AG04450 (cell line): ENCODE measurements around the gene ALG6. TPM values are rescaled to one million over a fixed set of nuclear protein-coding genes. Genes with fewer than 3 reads are reported as not detected.

ENCODE experiments used
- CTCF ChIA-PET: fragments of 300-600, 350-600 bp; formaldehyde crosslinking; extraction: SDS; loops from one replicate; lab custom pipeline; 2022; ENCODE audit warnings: antibody characterized with exemption, inconsistent platforms; lab: Charles Lee
- POLR2A ChIA-PET: fragments of 350-600 bp; formaldehyde crosslinking; extraction: SDS; loops from one replicate; lab custom pipeline; 2021; ENCODE audit warnings: antibody characterized with exemption, inconsistent platforms; lab: Yijun Ruan, JAX
- DNase-seq: peaks from one replicate; pipeline ENCODE4 v3.0.0-alpha.2; 2011; ENCODE audit warnings: low read depth, low spot score
- H3K27ac ChIP-seq: one replicate; pipeline ENCODE4 v1.5.1; 2012; ENCODE audit warnings: low read depth, low read length, control low read depth
- H3K27me3 ChIP-seq: one replicate; pipeline ENCODE4 v1.6.0; 2012; ENCODE audit warnings: low read length; ENCODE audit not compliant: control insufficient read depth, insufficient read depth
- H3K4me3 ChIP-seq: 2 replicates; pipeline ENCODE4 v1.5.1; 2011; ENCODE audit warnings: mild to moderate bottlenecking, low read depth, low read length, control low read depth
- H3K9me3 ChIP-seq: 2 replicates; pipeline ENCODE4 v1.5.1; 2012; ENCODE audit warnings: low read length; ENCODE audit not compliant: control insufficient read depth, insufficient read depth
- CTCF ChIP-seq: IDR thresholded peaks from 2 replicates; pipeline ENCODE4 v1.5.1; 2011; ENCODE audit warnings: low read depth, low read length, control low read depth, inconsistent platforms
- polyA plus RNA-seq: library from polyadenylated mRNA; depleted of rRNA; stranded (reverse); fragments of >200 nt; gene quantifications from 2 replicates; pipeline ENCODE4 v1.2.3, GENCODE V29; 2011

Gene ALG6
- polyA plus RNA-seq, 1 experiment, result 21.6 TPM

GRCh38 chr1:63322114-63322943 is 45.1 kb upstream of the ALG6 start, which contains the start of gene FOXD3:
Gene FOXD3, plus strand, starts transcription at chr1:63322567. Its CDS starts 492 bp downstream, at chr1:63323059.
- Histone ChIP-seq H3K4me3 (peak within 1 kb of the TSS; percentile 52), H3K9me3 (peaks cover 26% of the 10 kb centered on the region; the same call in 1 of the 2 replicates), H3K27ac (no peak within 1 kb of the TSS), H3K27me3 (peaks cover 84% of the 10 kb centered on the region)
- POLR2A ChIA-PET, result interaction anchor here (0.6 kb wide), 1 partner anchor 35 kb away, joined by 5 read pairs; no protein-coding TSS in a partner anchor
- TF ChIP-seq CTCF, result no peak
- no peak for DNase-seq
- CTCF ChIA-PET, result no interaction called here

GRCh38 chr1:63322944-63323864 is 44.2 kb upstream of the ALG6 start:
- Histone ChIP-seq H3K4me3 (no peak overlapping the region; the same call in 1 of the 2 replicates), H3K9me3 (peaks cover 26% of the 10 kb centered on the region; the same call in 1 of the 2 replicates), H3K27ac (no peak overlapping the region), H3K27me3 (peaks cover 84% of the 10 kb centered on the region)
- no peak for TF ChIP-seq CTCF
- CTCF ChIA-PET, result interaction anchor here (0.6 kb wide), 1 partner anchor 234 kb away, joined by 4 read pairs; no protein-coding TSS in a partner anchor
- DNase-seq, result no peak
- POLR2A ChIA-PET, result interaction anchor here (0.5 to 0.6 kb wide), 2 partner anchors 34 to 481 kb away, joined by 3 to 5 read pairs; no protein-coding TSS in a partner anchor

- TF ChIP-seq CTCF, result no peak
- Histone ChIP-seq H3K4me3 (no peak overlapping the region), H3K9me3 (peaks cover 26% of the 10 kb centered on the region; the same call in 1 of the 2 replicates), H3K27me3 (peaks cover 83% of the 10 kb centered on the region), H3K27ac (no peak overlapping the region)
- CTCF ChIA-PET, result interaction anchor here (0.6 to 0.8 kb wide), 2 partner anchors 213 to 234 kb away, joined by 3 to 4 read pairs; no protein-coding TSS in a partner anchor
- POLR2A ChIA-PET, result interaction anchor here (0.5 kb wide), 1 partner anchor 482 kb away, joined by 3 read pairs; no protein-coding TSS in a partner anchor
- no peak for DNase-seq
These were observed 43.3 kb upstream of the ALG6 start for GRCh38 chr1:63323865-63324778.

- CTCF ChIA-PET, result interaction anchor here (0.8 kb wide), 1 partner anchor 213 kb away, joined by 3 read pairs; no protein-coding TSS in a partner anchor
- DNase-seq, result no peak
These were observed 42.7 kb upstream of the ALG6 start for GRCh38 chr1:63324779-63325119.

More at GRCh38 chr1:63324779-63325119, 42.7 kb upstream of the ALG6 start:
- no peak for TF ChIP-seq CTCF
- Histone ChIP-seq H3K4me3 (no peak overlapping the region), H3K27ac (no peak overlapping the region), H3K27me3 (peaks cover 83% of the 10 kb centered on the region), H3K9me3 (peaks cover 24% of the 10 kb centered on the region; the same call in 1 of the 2 replicates)
- POLR2A ChIA-PET, result no interaction called here
